Endothelial cell of umbilical vein (primary cell): ENCODE measurements around the gene SMAD7.

Experiments used
- EZH2 ChIP-seq: IDR thresholded peaks from 2 replicates; pipeline ENCODE4 v1.6.1; 2012; ENCODE audit warnings: borderline replicate concordance, low read depth, mild to moderate bottlenecking, moderate library complexity, low read length, inconsistent platforms; ENCODE audit not compliant: severe bottlenecking
- GATA2 ChIP-seq: IDR thresholded peaks from 2 replicates; pipeline ENCODE4 v1.7.0; 2011; ENCODE audit warnings: low read depth, mild to moderate bottlenecking, moderate library complexity, mixed read lengths, low read length; ENCODE audit not compliant: insufficient read length, insufficient read depth
- JUN ChIP-seq: IDR thresholded peaks from 2 replicates; pipeline ENCODE4 v1.6.1; 2011; ENCODE audit warnings: borderline replicate concordance, low read depth; ENCODE audit not compliant: insufficient read length, insufficient read depth
- POLR2A ChIP-seq: IDR thresholded peaks from 2 replicates; pipeline ENCODE4 v1.6.1; 2012; ENCODE audit warnings: low read depth, mild to moderate bottlenecking, control low read depth, low read length
- POLR2AphosphoS5 ChIP-seq: IDR thresholded peaks from 2 replicates; pipeline ENCODE4 v1.6.1; 2012; ENCODE audit warnings: low read depth, mild to moderate bottlenecking, control low read depth, low read length, moderate library complexity; ENCODE audit not compliant: insufficient read depth
- TF ChIP-seq, protein P1 (sequence below): IDR thresholded peaks from 2 replicates; pipeline ENCODE4 v1.6.1; 2011; ENCODE audit not compliant: insufficient read depth, insufficient read length
- TF ChIP-seq, protein P2 (sequence below), 2 donors: IDR thresholded peaks; 1 replicate in 1 of 2; 2 replicates in 1 of 2; pipeline ENCODE4 v1.5.1; 2011; ENCODE audit warnings: low read length in 2 of 2, mild to moderate bottlenecking in 2 of 2, moderate library complexity in 2 of 2, control low read depth in 1 of 2, inconsistent platforms in 1 of 2, low read depth in 1 of 2; ENCODE audit not compliant: insufficient read depth in 1 of 2; ENCODE audit errors: extremely low read depth in 1 of 2

- TF ChIP-seq, protein P1, sequence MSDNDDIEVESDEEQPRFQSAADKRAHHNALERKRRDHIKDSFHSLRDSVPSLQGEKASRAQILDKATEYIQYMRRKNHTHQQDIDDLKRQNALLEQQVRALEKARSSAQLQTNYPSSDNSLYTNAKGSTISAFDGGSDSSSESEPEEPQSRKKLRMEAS = no peak
- TF ChIP-seq, protein P2, sequence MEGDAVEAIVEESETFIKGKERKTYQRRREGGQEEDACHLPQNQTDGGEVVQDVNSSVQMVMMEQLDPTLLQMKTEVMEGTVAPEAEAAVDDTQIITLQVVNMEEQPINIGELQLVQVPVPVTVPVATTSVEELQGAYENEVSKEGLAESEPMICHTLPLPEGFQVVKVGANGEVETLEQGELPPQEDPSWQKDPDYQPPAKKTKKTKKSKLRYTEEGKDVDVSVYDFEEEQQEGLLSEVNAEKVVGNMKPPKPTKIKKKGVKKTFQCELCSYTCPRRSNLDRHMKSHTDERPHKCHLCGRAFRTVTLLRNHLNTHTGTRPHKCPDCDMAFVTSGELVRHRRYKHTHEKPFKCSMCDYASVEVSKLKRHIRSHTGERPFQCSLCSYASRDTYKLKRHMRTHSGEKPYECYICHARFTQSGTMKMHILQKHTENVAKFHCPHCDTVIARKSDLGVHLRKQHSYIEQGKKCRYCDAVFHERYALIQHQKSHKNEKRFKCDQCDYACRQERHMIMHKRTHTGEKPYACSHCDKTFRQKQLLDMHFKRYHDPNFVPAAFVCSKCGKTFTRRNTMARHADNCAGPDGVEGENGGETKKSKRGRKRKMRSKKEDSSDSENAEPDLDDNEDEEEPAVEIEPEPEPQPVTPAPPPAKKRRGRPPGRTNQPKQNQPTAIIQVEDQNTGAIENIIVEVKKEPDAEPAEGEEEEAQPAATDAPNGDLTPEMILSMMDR (IDR thresholded peaks at IDR 0.05; ENCODE audit: extremely low read depth in 1 of 2, insufficient read depth in 1 of 2, low read depth in 1 of 2, low read length in 2 of 2) = no peak
- TF ChIP-seq POLR2A (no peak), POLR2AphosphoS5 (no peak), EZH2 (no peak), GATA2 (no peak), JUN (no peak)
These were observed 50.3 kb downstream of the SMAD7 start for GRCh38 chr18:48900469-48900868.
